CD4-positive, alpha-beta T cell (primary cell): ENCODE measurements around the gene NUDT16L1. TPM values are rescaled to one million over a fixed set of nuclear protein-coding genes. Genes with fewer than 3 reads are reported as not detected.

Experiments
- ATAC-seq: fragments of 200-7000 bp; cut with Tn5 transposase; one replicate; pipeline ENCODE4 v1.10.0; 2022; ENCODE audit warnings: mild to moderate bottlenecking; ENCODE audit not compliant: poor library complexity
- CTCF ChIA-PET: fragments of 350-600 bp; sonication (Branson Sonifier 250); formaldehyde crosslinking; loops from one replicate; lab custom pipeline; 2021; ENCODE audit warnings: antibody characterized with exemption, inconsistent platforms; lab: Charles Lee
- POLR2A ChIA-PET: fragments of 350-600 bp; sonication (Branson Sonifier 250); formaldehyde crosslinking; loops from one replicate; lab custom pipeline; 2021; ENCODE audit warnings: antibody characterized with exemption, inconsistent platforms; lab: Charles Lee
- DNase-seq, 14 experiments: peaks; one replicate each; pipeline ENCODE4 v3.0.0-alpha.2; 2013 to 2020; ENCODE audit warnings: mixed read lengths in 2 of 14
- H3K27ac ChIP-seq, 2 donors: one replicate each; pipeline versions ENCODE4 v1.5.1 to v1.7.0; 2013; ENCODE audit warnings: low read length in 2 of 2, low read depth in 1 of 2, mild to moderate bottlenecking in 1 of 2
- H3K27me3 ChIP-seq, 2 experiments: 1 replicate in 1 of 2; 2 replicates in 1 of 2; pipeline versions ENCODE4 v1.6.1 to v1.7.0; 2013; ENCODE audit warnings: low read length in 2 of 2, control low read depth in 1 of 2, mild to moderate bottlenecking in 1 of 2, moderate library complexity in 1 of 2; ENCODE audit not compliant: insufficient read depth in 2 of 2, control insufficient read depth in 1 of 2
- H3K36me3 ChIP-seq: one replicate; pipeline ENCODE4 v1.6.1; 2013; ENCODE audit warnings: low read length, control low read depth; ENCODE audit not compliant: insufficient read depth
- H3K4me1 ChIP-seq: one replicate; pipeline ENCODE4 v1.6.1; 2013; ENCODE audit warnings: low read length, control low read depth; ENCODE audit not compliant: insufficient read depth
- H3K4me3 ChIP-seq: one replicate; pipeline ENCODE4 v1.5.1; 2013; ENCODE audit warnings: mild to moderate bottlenecking, low read length, moderate library complexity
- H3K9me3 ChIP-seq, 2 experiments: 1 replicate in 1 of 2; 2 replicates in 1 of 2; pipeline versions ENCODE4 v1.6.1 to v1.7.0; 2013; ENCODE audit warnings: low read length in 2 of 2, mild to moderate bottlenecking in 2 of 2, control low read depth in 1 of 2, moderate library complexity in 1 of 2; ENCODE audit not compliant: control insufficient read depth in 1 of 2, insufficient read depth in 1 of 2
- H3K27ac Mint-ChIP-seq: one replicate; pipeline ENCODE4 v1.8.0; 2020; ENCODE audit warnings: mixed read lengths
- H3K27me3 Mint-ChIP-seq: one replicate; pipeline ENCODE4 v1.8.0; 2021; ENCODE audit warnings: mixed read lengths
- H3K36me3 Mint-ChIP-seq: one replicate; pipeline ENCODE4 v1.8.0; 2021; ENCODE audit warnings: low read depth, mixed read lengths
- H3K4me1 Mint-ChIP-seq: one replicate; pipeline ENCODE4 v1.8.0; 2021; ENCODE audit warnings: low read depth, mixed read lengths
- H3K4me3 Mint-ChIP-seq: one replicate; pipeline ENCODE4 v1.8.0; 2020; ENCODE audit warnings: mild to moderate bottlenecking, mixed read lengths
- H3K9me3 Mint-ChIP-seq: one replicate; pipeline ENCODE4 v1.8.0; 2020; ENCODE audit warnings: mixed read lengths
- CTCF ChIP-seq: fragments of 200-600 bp; IDR thresholded peaks from one replicate; pipeline ENCODE4 v1.8.0; 2022; ENCODE audit warnings: antibody characterized with exemption, mild to moderate bottlenecking
- intact Hi-C, 2 experiments: fragments of 100-400 bp; cut with DNase I in 1 of 2; cut with micrococcal nuclease in 1 of 2; formaldehyde crosslinking; loops; one replicate each; pipeline versions ENCODE4 v1.15.1 to v1.9.0; 2023 to 2025; cut with DNase I, micrococcal nuclease
- total RNA-seq, 174 experiments: library from RNA in 2 of 174; stranded (reverse) in 2 of 174; gene quantifications; one replicate each; pipeline ENCODE4 v1.2.3 and lab custom pipeline; 2021 to 2026

NUDT16L1 gene
- total RNA-seq, 2 experiments from 2014 or later = 75.2 to 78.9 TPM

GRCh38 chr16:4690946-4691665 lies 2.3 kb upstream of the NUDT16L1 start:
- DNase-seq = peak in 1 of 14 experiments; percentile 24

DNA sequence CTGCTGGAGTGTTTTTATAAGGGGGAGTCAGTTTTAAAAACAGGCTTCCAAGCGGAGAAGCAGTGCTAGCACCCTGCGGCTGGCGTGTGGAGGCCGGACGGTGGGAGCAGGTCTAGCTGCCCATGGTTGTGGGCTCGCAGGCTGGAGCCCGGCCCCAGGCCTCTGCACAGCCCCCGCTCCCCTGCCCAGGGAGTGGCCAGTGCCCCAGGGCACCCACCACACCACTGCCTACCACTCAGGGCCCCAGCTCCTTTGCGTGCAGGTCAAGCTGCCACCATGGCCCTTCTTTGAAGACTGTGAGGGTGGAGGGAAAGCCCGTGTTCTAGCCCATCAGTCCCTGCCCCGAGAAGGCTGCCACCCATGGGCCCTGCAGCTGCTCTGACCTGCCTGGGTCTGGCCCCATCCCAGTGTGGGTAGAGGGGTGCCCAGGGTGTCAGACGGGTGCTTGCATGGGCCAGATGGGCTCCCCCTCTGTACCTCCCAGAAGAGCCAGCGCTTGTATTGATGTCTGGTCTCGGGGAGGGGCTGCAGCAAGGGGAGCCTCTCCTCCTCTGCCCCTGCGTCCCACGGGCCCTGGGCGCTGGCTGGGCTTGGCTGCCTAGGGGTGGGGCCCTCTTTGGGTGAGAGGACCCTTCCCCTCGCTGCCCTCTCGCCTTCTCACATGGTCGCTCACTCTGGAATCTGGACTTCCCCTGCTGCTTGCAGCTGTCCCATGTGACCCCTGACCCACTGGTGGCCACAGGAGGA lies 1.5 kb upstream of the NUDT16L1 start:
- Mint-ChIP-seq H3K27ac (peak overlapping the region; percentile 44), H3K27me3 (no peaks in the 10 kb centered on the region), H3K4me3 (peak overlapping the region; percentile 81), H3K9me3 (no peaks in the 10 kb centered on the region), H3K36me3 (peaks cover 22% of the 10 kb centered on the region), H3K4me1 (peaks cover 7% of the 10 kb centered on the region)
- POLR2A ChIA-PET = interaction anchor here (0.7 to 2.3 kb wide), 9 partner anchors 11 to 111 kb away, joined by 3 to 34 read pairs (median 8); partner anchors contain the start of genes ANKS3, DNAAF8, MGRN1 and ROGDI
- no peaks in the 10 kb centered on the region for H3K9me3 ChIP-seq
- no peak for ATAC-seq
- CTCF ChIA-PET = no interaction called here
- TF ChIP-seq CTCF = no peak
- H3K27me3 ChIP-seq = no peaks in the 10 kb centered on the region
- H3K4me3 ChIP-seq = no peak overlapping the region
- no peak overlapping the region for H3K27ac ChIP-seq
- peak in 1 of 14 experiments; percentile 38 for DNase-seq
- H3K36me3 ChIP-seq = peaks cover 25% of the 10 kb centered on the region
- peaks cover 25% of the 10 kb centered on the region for H3K4me1 ChIP-seq
- intact Hi-C loops = loop anchor here (2.0 to 10.0 kb wide), 8 partner anchors 27 to 403 kb away; partner anchors contain the start of genes MGRN1 (in 2 of the 2), DNAJA3 (in 1 of the 2), EEF2KMT (in 1 of the 2) and HMOX2 (in 1 of the 2)

More at GRCh38 chr16:4690946-4691665, 2.3 kb upstream of the NUDT16L1 start:
- Mint-ChIP-seq H3K4me3 (peak overlapping the region; percentile 81), H3K36me3 (peaks cover 25% of the 10 kb centered on the region), H3K9me3 (no peaks in the 10 kb centered on the region), H3K4me1 (peaks cover 7% of the 10 kb centered on the region), H3K27me3 (no peaks in the 10 kb centered on the region), H3K27ac (peak overlapping the region; percentile 44)
- ATAC-seq = no peak
- Histone ChIP-seq H3K4me1 (peaks cover 25% of the 10 kb centered on the region), H3K27ac (no peak overlapping the region), H3K36me3 (peaks cover 25% of the 10 kb centered on the region), H3K9me3 (no peaks in the 10 kb centered on the region), H3K27me3 (no peaks in the 10 kb centered on the region), H3K4me3 (no peak overlapping the region)
- POLR2A ChIA-PET = interaction anchor here (0.8 to 2.0 kb wide), 2 partner anchors 43 to 67 kb away, joined by 5 to 11 read pairs; partner anchors contain the start of genes ANKS3, DNAAF8 and MGRN1
- intact Hi-C loops = loop anchor here in 1 of 2 experiments (5.0 to 10.0 kb wide), 5 partner anchors 39 to 404 kb away; partner anchors contain the start of genes DNAJA3, EEF2KMT, HMOX2 and NAGPA
- CTCF ChIA-PET = no interaction called here
- no peak for TF ChIP-seq CTCF
